ENCODE results near the gene DUT. TPM values are rescaled to one million over a fixed set of nuclear protein-coding genes. Genes with fewer than 3 reads are reported as not detected.

DUT gene
- total RNA-seq, 1 donor = 70.4 TPM

DNA sequence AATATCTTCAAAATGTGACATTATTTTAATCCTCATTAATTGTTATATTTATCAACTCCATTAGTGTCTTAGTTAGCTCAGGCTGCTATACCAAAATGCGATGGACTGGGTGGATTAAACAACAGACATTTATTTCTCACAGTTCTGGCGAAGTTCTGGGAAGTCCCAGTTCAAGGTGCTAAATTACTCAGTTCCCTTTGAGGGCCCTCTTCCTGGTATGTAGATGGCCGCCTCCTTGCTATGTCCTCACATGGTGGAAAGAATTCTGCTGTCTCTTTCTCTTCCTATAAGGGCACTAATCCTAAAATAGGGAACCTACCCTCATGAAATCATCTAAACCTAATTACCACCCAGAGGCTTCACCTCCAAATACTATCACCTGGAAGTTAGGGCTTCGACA, 38.8 kb upstream of the DUT start:
- H3K4me3 ChIP-seq (ENCODE audit: low read depth, low read length) = no peak overlapping the region
- TF ChIP-seq, protein P1, sequence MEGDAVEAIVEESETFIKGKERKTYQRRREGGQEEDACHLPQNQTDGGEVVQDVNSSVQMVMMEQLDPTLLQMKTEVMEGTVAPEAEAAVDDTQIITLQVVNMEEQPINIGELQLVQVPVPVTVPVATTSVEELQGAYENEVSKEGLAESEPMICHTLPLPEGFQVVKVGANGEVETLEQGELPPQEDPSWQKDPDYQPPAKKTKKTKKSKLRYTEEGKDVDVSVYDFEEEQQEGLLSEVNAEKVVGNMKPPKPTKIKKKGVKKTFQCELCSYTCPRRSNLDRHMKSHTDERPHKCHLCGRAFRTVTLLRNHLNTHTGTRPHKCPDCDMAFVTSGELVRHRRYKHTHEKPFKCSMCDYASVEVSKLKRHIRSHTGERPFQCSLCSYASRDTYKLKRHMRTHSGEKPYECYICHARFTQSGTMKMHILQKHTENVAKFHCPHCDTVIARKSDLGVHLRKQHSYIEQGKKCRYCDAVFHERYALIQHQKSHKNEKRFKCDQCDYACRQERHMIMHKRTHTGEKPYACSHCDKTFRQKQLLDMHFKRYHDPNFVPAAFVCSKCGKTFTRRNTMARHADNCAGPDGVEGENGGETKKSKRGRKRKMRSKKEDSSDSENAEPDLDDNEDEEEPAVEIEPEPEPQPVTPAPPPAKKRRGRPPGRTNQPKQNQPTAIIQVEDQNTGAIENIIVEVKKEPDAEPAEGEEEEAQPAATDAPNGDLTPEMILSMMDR (IDR thresholded peaks at IDR 0.05; ENCODE audit: insufficient read depth, low read length) = no peak
- DNase-seq (ENCODE audit: low read depth) = no peak

DNA sequence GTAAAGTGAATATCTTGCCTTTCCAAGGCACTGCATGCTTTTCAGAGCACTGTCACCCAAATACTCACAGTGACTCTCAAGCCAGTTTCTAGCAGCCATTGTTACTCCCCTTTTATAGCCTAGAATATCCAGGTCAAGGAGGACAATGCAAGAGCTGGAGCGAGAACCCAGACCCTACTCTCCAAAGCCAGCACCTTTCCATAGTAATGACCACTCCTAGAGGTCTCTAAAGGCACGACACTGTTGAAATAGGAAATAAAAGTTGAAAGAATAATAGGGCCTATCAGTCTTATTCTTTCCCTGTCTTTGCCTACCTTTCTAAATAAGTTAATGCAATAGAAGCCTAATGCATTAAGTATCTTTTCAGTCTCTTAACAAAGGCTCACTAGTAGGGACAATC, 33.6 kb upstream of the DUT start:
- no peak overlapping the region for H3K4me3 ChIP-seq (ENCODE audit: low read depth, low read length)
- no peak for DNase-seq (ENCODE audit: low read depth)
- TF ChIP-seq, protein P1 (IDR thresholded peaks at IDR 0.05; ENCODE audit: insufficient read depth, low read length) = no peak

DNA sequence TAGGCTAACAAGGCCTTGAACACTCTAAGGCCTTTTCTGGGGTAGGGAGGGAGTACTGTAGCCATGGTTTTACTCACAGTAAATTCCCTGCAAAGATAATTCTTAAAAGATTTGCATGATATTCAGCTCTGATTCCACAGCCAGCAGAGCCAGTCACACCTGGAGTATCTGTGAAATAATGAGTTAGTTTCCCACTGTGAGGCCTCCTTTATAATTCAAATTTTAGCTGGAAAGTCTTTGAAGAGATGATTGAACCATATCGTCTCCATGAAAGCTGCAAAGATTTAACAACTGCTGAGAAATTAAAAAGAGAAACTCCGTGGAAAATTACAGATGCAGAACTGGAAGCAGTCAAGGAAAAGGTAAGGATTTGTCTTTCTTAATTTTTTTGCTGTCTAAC, 32.3 kb upstream of the DUT start:
- H3K4me3 ChIP-seq (ENCODE audit: low read depth, low read length) = no peak overlapping the region
- TF ChIP-seq, protein P1 (IDR thresholded peaks at IDR 0.05; ENCODE audit: insufficient read depth, low read length) = no peak
- no peak for DNase-seq (ENCODE audit: low read depth)

DNA sequence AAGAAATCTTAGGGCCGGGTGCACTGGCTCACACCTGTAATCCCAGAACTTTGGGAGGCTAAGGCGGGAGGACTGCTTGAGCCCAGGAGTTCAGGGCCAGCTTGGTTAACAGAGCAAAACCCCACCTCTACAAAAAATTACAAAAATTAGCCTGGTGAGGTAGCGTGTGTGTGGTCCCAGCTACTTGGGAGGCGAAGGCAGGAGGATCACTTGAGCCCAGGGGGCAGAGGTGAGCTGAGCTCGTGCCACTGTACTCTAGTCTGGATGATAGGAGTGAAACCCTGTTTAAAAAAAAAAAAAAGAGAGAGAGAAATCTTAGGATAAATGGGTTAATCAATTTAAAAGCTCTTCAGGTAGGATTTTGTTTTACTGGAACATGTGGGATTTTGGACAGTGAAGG, 31.2 kb upstream of the DUT start:
- TF ChIP-seq, protein P1 (IDR thresholded peaks at IDR 0.05; ENCODE audit: insufficient read depth, low read length) = no peak

DNA sequence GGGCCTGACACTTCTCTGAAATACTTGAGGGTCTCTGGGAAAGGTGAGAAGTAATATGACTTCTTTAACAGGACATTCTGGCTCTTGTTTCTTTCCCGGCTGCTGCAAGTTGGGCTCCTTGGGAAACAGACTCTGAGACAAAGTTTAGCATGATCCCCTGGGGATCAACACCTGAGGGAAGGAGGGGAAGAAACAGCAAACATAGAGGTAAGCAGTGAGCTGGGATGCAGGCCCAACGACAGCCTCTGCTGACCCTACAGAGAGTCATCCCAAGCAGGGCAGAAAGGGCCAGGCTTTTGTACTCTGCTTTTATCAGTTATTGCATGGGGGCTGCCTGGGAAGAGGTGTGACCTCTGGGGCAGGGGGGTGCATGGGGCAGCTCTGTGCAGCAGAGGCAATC, 26.8 kb upstream of the DUT start:
- no peak overlapping the region for H3K4me3 ChIP-seq (ENCODE audit: low read depth, low read length)
- TF ChIP-seq, protein P1 (IDR thresholded peaks at IDR 0.05; ENCODE audit: insufficient read depth, low read length) = no peak
- DNase-seq (ENCODE audit: low read depth) = no peak

More for the DNA sequence above, 31.2 kb upstream of the DUT start:
- H3K4me3 ChIP-seq (ENCODE audit: low read depth, low read length) = no peak overlapping the region
- no peak for DNase-seq (ENCODE audit: low read depth)

DNA sequence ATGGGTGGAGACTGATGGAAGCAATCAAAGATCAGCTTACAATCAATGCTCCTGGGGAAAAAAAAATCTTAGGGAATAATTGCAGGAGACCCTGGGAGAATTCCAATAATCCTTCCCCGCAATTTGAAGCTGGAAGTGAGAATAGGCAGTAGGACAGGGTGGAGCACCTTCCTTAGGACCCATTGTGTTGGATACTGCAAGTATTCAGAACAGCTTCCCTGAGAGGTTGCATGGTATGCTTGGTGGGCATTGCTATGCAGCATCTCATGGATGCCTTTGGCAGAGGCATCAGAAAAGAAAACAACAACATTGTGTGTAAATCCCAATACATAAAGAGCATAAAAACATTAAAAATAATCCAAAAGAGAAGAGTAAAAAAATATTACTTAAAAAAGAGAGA, 24.6 kb upstream of the DUT start:
- no peak overlapping the region for H3K4me3 ChIP-seq (ENCODE audit: low read depth, low read length)
- TF ChIP-seq, protein P1 (IDR thresholded peaks at IDR 0.05; ENCODE audit: insufficient read depth, low read length) = no peak
- DNase-seq (ENCODE audit: low read depth) = no peak

DNA sequence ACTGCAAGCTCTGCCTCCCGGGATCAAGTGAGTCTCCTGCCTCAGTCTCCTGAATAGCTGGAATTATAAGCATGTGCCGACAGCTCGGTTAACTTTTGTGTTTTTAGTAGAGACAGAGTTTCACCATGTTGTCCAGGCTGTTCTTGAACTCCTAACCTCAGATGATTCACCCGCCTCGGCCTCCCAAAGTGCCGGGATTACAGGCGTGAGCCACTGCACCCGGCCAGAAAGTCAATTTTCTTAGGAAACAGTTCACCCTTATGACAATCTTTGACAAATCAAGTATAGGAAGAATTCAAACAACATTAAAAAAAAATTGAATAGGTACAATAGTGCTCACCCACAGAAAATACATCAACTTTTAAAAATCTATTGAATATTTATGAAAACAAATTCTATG, 23.6 kb upstream of the DUT start:
- TF ChIP-seq, protein P1 (IDR thresholded peaks at IDR 0.05; ENCODE audit: insufficient read depth, low read length) = no peak
- no peak for DNase-seq (ENCODE audit: low read depth)
- H3K4me3 ChIP-seq (ENCODE audit: low read depth, low read length) = no peak overlapping the region

All from fibroblast of the aortic adventitia (primary cell).